ENCODE results near the gene MTHFS. TPM values are rescaled to one million over a fixed set of nuclear protein-coding genes. Genes with fewer than 3 reads are reported as not detected.
A peak's percentile ranks its signal among the peaks of the same experiment; 100 is the strongest.

Gene MTHFS
- total RNA-seq, 1 experiment from 2014 or later, result 19.0 TPM

- no peak for DNase-seq
- Histone ChIP-seq H3K36me3 (no peaks in the 10 kb centered on the region), H3K4me3 (no peak overlapping the region), H3K27ac (no peak overlapping the region), H3K4me1 (no peaks in the 10 kb centered on the region), H3K9me3 (replicated peaks) (no peaks in the 10 kb centered on the region), H3K27me3 (no peaks in the 10 kb centered on the region)
These were observed 65.2 kb downstream of the MTHFS start for GRCh38 chr15:79831604-79832003.

- Histone ChIP-seq H3K36me3 (no peaks in the 10 kb centered on the region), H3K9me3 (replicated peaks) (no peaks in the 10 kb centered on the region), H3K4me1 (no peaks in the 10 kb centered on the region), H3K27ac (no peak overlapping the region), H3K27me3 (no peaks in the 10 kb centered on the region), H3K4me3 (no peak overlapping the region)
- no peak for DNase-seq
These were observed 66.9 kb downstream of the MTHFS start for GRCh38 chr15:79829950-79830349.

- no peak for DNase-seq
- H3K27me3 ChIP-seq, result no peaks in the 10 kb centered on the region
- no peak overlapping the region for H3K27ac ChIP-seq
- no peaks in the 10 kb centered on the region for H3K36me3 ChIP-seq
- no peaks in the 10 kb centered on the region for H3K9me3 ChIP-seq (replicated peaks)
- no peak overlapping the region for H3K4me3 ChIP-seq
- H3K4me1 ChIP-seq, result no peaks in the 10 kb centered on the region
These were observed 68.4 kb downstream of the MTHFS start for GRCh38 chr15:79828447-79828846.

- Histone ChIP-seq H3K27ac (no peak overlapping the region), H3K36me3 (no peaks in the 10 kb centered on the region), H3K4me1 (no peaks in the 10 kb centered on the region), H3K9me3 (replicated peaks) (no peaks in the 10 kb centered on the region), H3K4me3 (no peak overlapping the region), H3K27me3 (no peaks in the 10 kb centered on the region)
- DNase-seq, result no peak
These were observed 70.0 kb downstream of the MTHFS start for GRCh38 chr15:79826800-79827199.

GRCh38 chr15:79824136-79824701 is 72.6 kb downstream of the MTHFS start:
- no peaks in the 10 kb centered on the region for H3K36me3 ChIP-seq
- H3K27me3 ChIP-seq, result no peaks in the 10 kb centered on the region
- H3K9me3 ChIP-seq (replicated peaks), result peaks cover 4% of the 10 kb centered on the region
- H3K4me3 ChIP-seq, result no peak overlapping the region
- no peak overlapping the region for H3K27ac ChIP-seq
- DNase-seq, result no peak
- no peaks in the 10 kb centered on the region for H3K4me1 ChIP-seq

- no peak overlapping the region for H3K4me3 ChIP-seq
- DNase-seq, result no peak
- no peaks in the 10 kb centered on the region for H3K27me3 ChIP-seq
- H3K27ac ChIP-seq, result no peak overlapping the region
- H3K4me1 ChIP-seq, result no peaks in the 10 kb centered on the region
- peaks cover 4% of the 10 kb centered on the region for H3K9me3 ChIP-seq (replicated peaks)
- no peaks in the 10 kb centered on the region for H3K36me3 ChIP-seq
These were observed 76.0 kb downstream of the MTHFS start for GRCh38 chr15:79820820-79821219.

- no peaks in the 10 kb centered on the region for H3K27me3 ChIP-seq
- no peak overlapping the region for H3K4me3 ChIP-seq
- peaks cover 4% of the 10 kb centered on the region for H3K9me3 ChIP-seq (replicated peaks)
- no peaks in the 10 kb centered on the region for H3K36me3 ChIP-seq
- no peaks in the 10 kb centered on the region for H3K4me1 ChIP-seq
- no peak overlapping the region for H3K27ac ChIP-seq
- DNase-seq, result no peak
These were observed 76.6 kb downstream of the MTHFS start for GRCh38 chr15:79820176-79820575.

GRCh38 chr15:79816571-79816970 is 80.2 kb downstream of the MTHFS start:
- Histone ChIP-seq H3K9me3 (replicated peaks) (peaks cover 4% of the 10 kb centered on the region), H3K27me3 (no peaks in the 10 kb centered on the region), H3K36me3 (no peaks in the 10 kb centered on the region), H3K4me1 (no peaks in the 10 kb centered on the region), H3K27ac (no peak overlapping the region), H3K4me3 (no peak overlapping the region)
- no peak for DNase-seq

- Histone ChIP-seq H3K9me3 (replicated peaks) (peaks cover 4% of the 10 kb centered on the region), H3K36me3 (no peaks in the 10 kb centered on the region), H3K27me3 (no peaks in the 10 kb centered on the region), H3K4me1 (no peaks in the 10 kb centered on the region), H3K27ac (no peak overlapping the region), H3K4me3 (no peak overlapping the region)
- no peak for DNase-seq
These were observed 81.3 kb downstream of the MTHFS start for GRCh38 chr15:79815468-79815867.

GRCh38 chr15:79812541-79812940 is 84.3 kb downstream of the MTHFS start:
- Histone ChIP-seq H3K27me3 (no peaks in the 10 kb centered on the region), H3K36me3 (no peaks in the 10 kb centered on the region), H3K27ac (no peak overlapping the region), H3K4me3 (no peak overlapping the region), H3K4me1 (no peaks in the 10 kb centered on the region), H3K9me3 (replicated peaks) (no peaks in the 10 kb centered on the region)
- DNase-seq, result no peak

GRCh38 chr15:79811406-79812405 is 85.1 kb downstream of the MTHFS start:
- Histone ChIP-seq H3K9me3 (replicated peaks) (no peaks in the 10 kb centered on the region), H3K4me3 (no peak overlapping the region), H3K4me1 (no peaks in the 10 kb centered on the region), H3K36me3 (no peaks in the 10 kb centered on the region), H3K27me3 (no peaks in the 10 kb centered on the region), H3K27ac (no peak overlapping the region)
- DNase-seq, result peak; percentile 58 to 64

GRCh38 chr15:79804838-79805237 is 92.0 kb downstream of the MTHFS start:
- Histone ChIP-seq H3K27ac (no peak overlapping the region), H3K27me3 (no peaks in the 10 kb centered on the region), H3K9me3 (replicated peaks) (no peaks in the 10 kb centered on the region), H3K4me1 (no peaks in the 10 kb centered on the region), H3K4me3 (no peak overlapping the region), H3K36me3 (no peaks in the 10 kb centered on the region)
- DNase-seq, result no peak

- Histone ChIP-seq H3K36me3 (no peaks in the 10 kb centered on the region), H3K27me3 (no peaks in the 10 kb centered on the region), H3K4me3 (no peak overlapping the region), H3K27ac (no peak overlapping the region), H3K9me3 (replicated peaks) (no peaks in the 10 kb centered on the region), H3K4me1 (no peaks in the 10 kb centered on the region)
- no peak for DNase-seq
These were observed 98.5 kb downstream of the MTHFS start for GRCh38 chr15:79798311-79798710.

Measured in SJCRH30 (cell line).